Activated naive CD8-positive, alpha-beta T cell treated with anti-CD3 and anti-CD28 coated beads for 36 hours (primary cell): ENCODE data around the gene PSMD7. TPM values are rescaled to one million over a fixed set of nuclear protein-coding genes. Genes with fewer than 3 reads are reported as not detected.

ENCODE experiments used
- DNase-seq: peaks from one replicate; pipeline ENCODE4 v3.0.0; 2021
- H3K27ac Mint-ChIP-seq: one replicate; pipeline ENCODE4 v1.8.0; 2022; ENCODE audit warnings: mild to moderate bottlenecking, moderate library complexity, mixed read lengths
- H3K27me3 Mint-ChIP-seq: one replicate; pipeline ENCODE4 v1.8.0; 2022; ENCODE audit warnings: mild to moderate bottlenecking, mixed read lengths
- H3K36me3 Mint-ChIP-seq: one replicate; pipeline ENCODE4 v1.8.0; 2021; ENCODE audit warnings: mild to moderate bottlenecking, mixed read lengths
- H3K4me1 Mint-ChIP-seq: one replicate; pipeline ENCODE4 v1.8.0; 2021; ENCODE audit warnings: mixed read lengths
- H3K4me3 Mint-ChIP-seq: one replicate; pipeline ENCODE4 v1.8.0; 2022; ENCODE audit warnings: mild to moderate bottlenecking, moderate library complexity, mixed read lengths
- H3K9me3 Mint-ChIP-seq: one replicate; pipeline ENCODE4 v1.8.0; 2022; ENCODE audit warnings: mixed read lengths
- total RNA-seq, 2 experiments: library from RNA; stranded (reverse); gene quantifications; one replicate each; pipeline ENCODE4 v1.2.3, GENCODE V29; 2021

Gene PSMD7
- 100 to 1,000 TPM; 135 to 145 TPM for total RNA-seq

DNA sequence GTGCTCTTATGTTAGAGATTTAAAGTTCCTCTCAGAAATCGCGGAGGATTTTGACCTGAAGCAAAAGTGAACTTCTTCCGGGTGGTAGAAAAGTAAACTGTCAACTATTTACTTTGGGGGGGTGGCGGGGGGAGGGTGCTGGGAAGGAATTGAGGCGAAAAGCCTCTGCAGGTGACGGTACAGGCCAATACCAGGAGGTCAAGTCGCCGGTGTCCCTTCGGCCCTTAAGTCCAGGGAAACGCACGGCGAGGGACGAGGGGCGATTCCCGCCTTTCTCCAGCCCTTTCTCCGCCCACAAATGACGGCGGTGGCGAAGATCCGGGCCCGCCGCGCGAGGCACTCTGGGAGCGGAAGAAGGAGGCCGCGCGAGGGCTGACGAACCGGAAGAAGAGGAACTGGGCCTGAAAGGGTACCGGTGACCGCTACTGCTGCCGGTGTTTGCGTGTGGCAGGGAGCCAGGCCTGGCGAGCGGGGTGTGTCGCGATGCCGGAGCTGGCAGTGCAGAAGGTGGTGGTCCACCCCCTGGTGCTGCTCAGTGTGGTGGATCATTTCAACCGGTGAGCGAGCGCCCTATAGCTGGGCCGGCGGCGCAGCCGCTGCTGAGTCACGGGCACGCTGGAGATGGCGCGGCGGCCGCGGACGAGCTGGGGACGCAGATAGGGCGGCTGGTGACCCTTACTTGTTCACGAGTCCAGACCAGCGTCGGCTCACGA, at the start of gene PSMD7:
PSMD7 (plus strand) TSS at position 383 of the 713 bp plus-strand sequence; CDS start at position 484, 101 bp downstream.
- Mint-ChIP-seq H3K27ac (peak within 1 kb of the TSS; percentile 94), H3K4me1 (peaks cover 20% of the 10 kb centered on the region), H3K36me3 (peaks cover 39% of the 10 kb centered on the region), H3K4me3 (peak within 1 kb of the TSS; percentile 88), H3K9me3 (peaks cover 6% of the 10 kb centered on the region), H3K27me3 (no peaks in the 10 kb centered on the region)
- DNase-seq, result peak; percentile 91

DNA sequence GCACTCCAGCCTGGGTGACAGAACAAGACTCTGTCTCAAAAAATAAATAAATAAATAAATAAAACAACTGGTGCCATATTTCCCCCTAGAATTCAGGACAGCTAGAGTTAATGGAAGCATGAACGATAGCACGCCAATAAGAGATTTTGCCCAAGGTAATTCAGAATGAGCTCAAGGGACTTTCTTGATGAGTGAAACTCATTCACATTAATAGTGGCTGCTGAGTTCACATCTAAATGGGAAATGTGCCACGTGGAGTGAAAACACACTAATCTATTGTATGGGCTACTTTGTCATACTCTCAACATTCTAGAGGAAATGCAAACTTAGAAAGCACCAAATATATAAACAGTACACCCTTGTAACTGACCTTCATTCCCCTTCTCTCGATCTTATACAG, 47.4 kb upstream of the PSMD7 start:
- no peaks in the 10 kb centered on the region for H3K36me3 Mint-ChIP-seq
- H3K4me3 Mint-ChIP-seq, result no peak overlapping the region
- no peak overlapping the region for H3K27ac Mint-ChIP-seq
- no peaks in the 10 kb centered on the region for H3K9me3 Mint-ChIP-seq
- DNase-seq, result no peak
- H3K4me1 Mint-ChIP-seq, result no peaks in the 10 kb centered on the region
- peaks cover 8% of the 10 kb centered on the region for H3K27me3 Mint-ChIP-seq

GRCh38 chr16:74249846-74250245, 46.8 kb upstream of the PSMD7 start:
- Mint-ChIP-seq H3K27ac (no peak overlapping the region), H3K27me3 (peaks cover 8% of the 10 kb centered on the region), H3K9me3 (no peaks in the 10 kb centered on the region), H3K4me1 (no peaks in the 10 kb centered on the region), H3K36me3 (no peaks in the 10 kb centered on the region), H3K4me3 (no peak overlapping the region)
- no peak for DNase-seq

GRCh38 chr16:74252329-74252728, 44.3 kb upstream of the PSMD7 start:
- H3K27me3 Mint-ChIP-seq, result peaks cover 8% of the 10 kb centered on the region
- no peak overlapping the region for H3K27ac Mint-ChIP-seq

GRCh38 chr16:74253161-74253938, 43.3 kb upstream of the PSMD7 start:
- no peaks in the 10 kb centered on the region for H3K36me3 Mint-ChIP-seq
- no peaks in the 10 kb centered on the region for H3K9me3 Mint-ChIP-seq
- no peak overlapping the region for H3K4me3 Mint-ChIP-seq
- H3K4me1 Mint-ChIP-seq, result no peaks in the 10 kb centered on the region
- H3K27me3 Mint-ChIP-seq, result peaks cover 3% of the 10 kb centered on the region
- H3K27ac Mint-ChIP-seq, result no peak overlapping the region
- no peak for DNase-seq

More at GRCh38 chr16:74252329-74252728, 44.3 kb upstream of the PSMD7 start:
- H3K36me3 Mint-ChIP-seq, result no peaks in the 10 kb centered on the region
- no peaks in the 10 kb centered on the region for H3K9me3 Mint-ChIP-seq
- no peak overlapping the region for H3K4me3 Mint-ChIP-seq
- DNase-seq, result no peak
- no peaks in the 10 kb centered on the region for H3K4me1 Mint-ChIP-seq

DNA sequence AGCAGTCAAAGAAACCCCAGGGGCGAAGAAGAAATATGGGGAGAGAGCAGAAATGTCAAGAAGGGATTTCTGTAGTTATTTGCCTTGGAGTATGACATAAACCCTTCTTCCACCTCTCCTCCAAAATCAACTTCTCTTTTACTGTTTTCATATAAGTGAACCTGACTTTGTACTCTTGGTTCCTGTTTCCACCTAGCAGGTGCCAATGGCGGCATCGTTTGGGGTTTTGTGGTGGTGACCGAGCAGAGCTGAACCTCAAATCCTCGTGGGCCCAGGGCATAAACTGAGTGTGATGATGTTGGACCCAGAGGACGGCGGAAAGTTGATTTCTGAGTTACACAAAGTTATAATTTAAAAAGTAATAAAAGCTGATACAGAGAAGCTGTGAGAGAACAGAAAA, 39.6 kb upstream of the PSMD7 start:
- Mint-ChIP-seq H3K9me3 (no peaks in the 10 kb centered on the region), H3K36me3 (no peaks in the 10 kb centered on the region), H3K4me3 (no peak overlapping the region), H3K4me1 (no peaks in the 10 kb centered on the region), H3K27me3 (no peaks in the 10 kb centered on the region), H3K27ac (no peak overlapping the region)
- no peak for DNase-seq

DNA sequence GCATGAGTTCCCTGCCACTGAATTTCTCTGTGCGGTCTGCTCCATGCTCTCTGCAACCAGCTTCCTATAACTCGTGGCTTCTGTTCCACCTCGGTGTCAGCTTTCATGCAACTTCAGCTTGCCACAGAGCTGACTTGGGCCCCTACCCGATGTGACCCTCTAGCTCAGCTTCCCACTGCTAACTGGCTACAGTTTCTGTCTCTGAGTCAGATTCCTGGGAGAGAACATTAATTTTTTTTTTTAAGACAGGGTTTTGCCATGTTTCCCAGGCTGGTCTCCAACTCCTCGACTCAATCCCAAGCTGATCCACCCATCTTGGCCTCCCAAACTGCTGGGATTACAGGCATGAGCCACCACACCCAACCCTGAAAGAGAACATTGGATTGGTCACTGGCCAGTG, 35.5 kb upstream of the PSMD7 start:
- H3K27ac Mint-ChIP-seq, result no peak overlapping the region
- no peaks in the 10 kb centered on the region for H3K9me3 Mint-ChIP-seq
- H3K4me1 Mint-ChIP-seq, result no peaks in the 10 kb centered on the region
- H3K36me3 Mint-ChIP-seq, result no peaks in the 10 kb centered on the region
- no peak overlapping the region for H3K4me3 Mint-ChIP-seq
- H3K27me3 Mint-ChIP-seq, result no peaks in the 10 kb centered on the region
- no peak for DNase-seq

DNA sequence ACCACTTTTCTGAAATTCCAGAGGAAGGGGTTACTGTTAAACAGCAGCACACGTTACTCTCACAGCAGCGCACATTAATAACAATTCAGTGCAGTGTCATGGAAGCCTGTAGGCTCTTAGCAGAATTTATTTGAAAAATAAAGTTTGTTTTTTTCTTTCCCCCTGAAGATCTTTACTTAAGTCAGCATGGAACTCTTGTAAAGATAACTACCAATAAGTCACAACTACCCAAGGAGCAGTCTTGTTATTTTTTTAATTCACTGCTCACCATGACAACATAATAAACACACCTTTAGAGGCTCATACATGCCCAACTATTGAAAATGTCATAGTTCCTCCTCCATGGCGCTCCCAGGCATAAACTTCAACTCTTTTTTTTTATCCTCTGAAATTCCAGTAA, 31.8 kb upstream of the PSMD7 start:
- no peak for DNase-seq
- Mint-ChIP-seq H3K4me1 (no peaks in the 10 kb centered on the region), H3K27me3 (no peaks in the 10 kb centered on the region), H3K4me3 (no peak overlapping the region), H3K9me3 (no peaks in the 10 kb centered on the region), H3K27ac (no peak overlapping the region), H3K36me3 (no peaks in the 10 kb centered on the region)

DNA sequence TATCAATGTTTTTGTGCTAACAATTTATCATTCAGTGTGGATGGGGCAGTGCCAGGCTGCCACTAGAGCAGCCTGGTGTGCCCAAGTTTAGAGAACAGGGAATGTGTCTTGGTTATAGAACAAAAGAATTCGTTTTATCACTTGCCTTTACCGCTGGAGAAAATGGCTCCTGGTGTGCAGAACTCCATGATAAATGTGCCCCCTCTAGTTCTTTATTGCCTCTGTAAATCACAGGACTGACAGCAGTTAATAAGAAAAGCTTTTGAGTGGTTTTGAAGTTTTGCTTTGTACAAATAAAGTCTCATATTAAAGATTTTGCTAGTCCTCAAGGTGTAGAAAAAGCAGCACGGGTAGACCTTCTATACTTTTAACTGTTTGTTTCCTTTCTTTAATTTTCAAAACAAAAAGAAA, 28.2 kb upstream of the PSMD7 start:
- no peak overlapping the region for H3K27ac Mint-ChIP-seq
- no peak overlapping the region for H3K4me3 Mint-ChIP-seq
- no peak for DNase-seq
- H3K27me3 Mint-ChIP-seq, result no peaks in the 10 kb centered on the region
- no peaks in the 10 kb centered on the region for H3K9me3 Mint-ChIP-seq
- no peaks in the 10 kb centered on the region for H3K4me1 Mint-ChIP-seq
- peaks cover 3% of the 10 kb centered on the region for H3K36me3 Mint-ChIP-seq

GRCh38 chr16:74271872-74272271, 24.7 kb upstream of the PSMD7 start:
- no peaks in the 10 kb centered on the region for H3K4me1 Mint-ChIP-seq
- H3K27ac Mint-ChIP-seq, result no peak overlapping the region
- no peaks in the 10 kb centered on the region for H3K9me3 Mint-ChIP-seq
- H3K4me3 Mint-ChIP-seq, result no peak overlapping the region
- H3K27me3 Mint-ChIP-seq, result peaks cover 13% of the 10 kb centered on the region
- DNase-seq, result no peak
- H3K36me3 Mint-ChIP-seq, result peaks cover 3% of the 10 kb centered on the region

DNA sequence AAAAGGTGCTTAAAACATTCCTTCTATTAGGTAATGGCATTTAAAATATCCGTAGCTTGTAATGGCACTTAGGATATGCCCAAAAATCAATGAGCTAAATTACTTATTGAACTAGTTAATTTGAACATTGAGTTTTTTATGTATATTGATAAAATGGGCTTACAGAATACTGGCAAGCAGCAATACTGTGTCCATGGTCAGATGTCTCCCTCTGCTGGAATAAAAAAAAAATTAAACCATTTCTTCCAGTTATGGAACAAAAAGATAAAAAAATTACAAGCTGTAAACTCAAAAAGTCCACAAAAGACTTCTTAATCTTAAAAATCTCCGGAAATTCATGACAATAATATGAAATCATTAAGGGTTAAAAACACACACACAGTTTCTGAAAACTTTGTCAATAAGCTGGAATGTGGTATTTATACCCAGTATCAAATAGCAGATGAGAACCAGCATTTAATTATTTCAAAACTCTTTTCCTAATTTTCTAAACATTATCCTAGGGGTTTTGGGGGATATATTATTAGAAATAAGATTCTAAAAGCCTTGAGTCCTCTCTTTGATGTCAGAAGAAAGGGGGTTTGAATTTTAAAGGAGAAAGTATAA, 21.5 kb upstream of the PSMD7 start:
- Mint-ChIP-seq H3K27ac (no peak overlapping the region), H3K9me3 (peaks cover 6% of the 10 kb centered on the region), H3K4me1 (no peaks in the 10 kb centered on the region), H3K4me3 (no peak overlapping the region), H3K36me3 (peaks cover 10% of the 10 kb centered on the region), H3K27me3 (peaks cover 16% of the 10 kb centered on the region)
- no peak for DNase-seq

DNA sequence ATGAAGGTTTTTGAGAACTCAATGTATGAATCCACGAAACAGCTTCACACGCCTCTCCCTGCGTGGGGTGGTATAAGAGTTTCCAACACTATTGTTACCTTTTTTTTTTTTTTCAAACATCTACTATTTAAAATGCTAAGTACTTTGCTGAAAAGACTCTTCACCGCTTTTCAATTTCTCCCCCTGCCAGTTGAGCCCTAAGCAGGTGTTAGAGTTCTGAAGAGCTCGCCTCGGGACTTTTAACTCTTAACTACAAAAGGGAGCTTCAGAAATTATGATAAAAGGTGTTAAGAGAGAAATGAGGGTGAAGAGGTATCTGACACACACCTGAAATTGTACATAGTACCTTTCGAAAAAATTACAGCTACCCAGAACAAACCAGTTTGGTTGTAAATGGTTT, 20.9 kb upstream of the PSMD7 start:
- no peak overlapping the region for H3K27ac Mint-ChIP-seq
- no peak overlapping the region for H3K4me3 Mint-ChIP-seq
- peaks cover 16% of the 10 kb centered on the region for H3K27me3 Mint-ChIP-seq
- H3K4me1 Mint-ChIP-seq, result no peaks in the 10 kb centered on the region
- no peak for DNase-seq
- peaks cover 10% of the 10 kb centered on the region for H3K36me3 Mint-ChIP-seq
- peaks cover 6% of the 10 kb centered on the region for H3K9me3 Mint-ChIP-seq

DNA sequence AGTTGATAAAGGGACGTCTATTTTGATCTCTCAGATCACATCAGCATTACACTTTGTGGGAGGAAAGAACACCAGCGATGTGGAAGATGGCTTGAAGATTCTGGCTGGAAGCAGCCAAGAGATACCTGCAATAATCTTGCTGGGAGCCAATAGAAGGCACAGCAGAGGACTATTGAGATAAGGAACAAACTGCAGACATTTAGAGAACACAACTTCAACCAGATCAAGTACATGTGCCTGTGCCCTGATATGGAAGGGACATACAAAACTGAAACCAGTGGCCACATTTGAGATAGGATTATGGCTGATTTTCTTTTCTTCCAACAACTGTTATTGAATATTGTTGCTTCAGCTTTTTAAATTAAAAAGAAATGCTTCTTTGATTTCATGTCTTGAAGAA, 18.6 kb upstream of the PSMD7 start:
- no peak overlapping the region for H3K27ac Mint-ChIP-seq
- H3K4me1 Mint-ChIP-seq, result no peaks in the 10 kb centered on the region
- peaks cover 7% of the 10 kb centered on the region for H3K36me3 Mint-ChIP-seq
- no peak for DNase-seq
- H3K4me3 Mint-ChIP-seq, result no peak overlapping the region
- H3K27me3 Mint-ChIP-seq, result peaks cover 16% of the 10 kb centered on the region
- peaks cover 6% of the 10 kb centered on the region for H3K9me3 Mint-ChIP-seq

GRCh38 chr16:74279266-74279665, 17.3 kb upstream of the PSMD7 start:
- no peak overlapping the region for H3K4me3 Mint-ChIP-seq
- peaks cover 15% of the 10 kb centered on the region for H3K27me3 Mint-ChIP-seq
- H3K36me3 Mint-ChIP-seq, result peaks cover 7% of the 10 kb centered on the region
- DNase-seq, result no peak
- no peak overlapping the region for H3K27ac Mint-ChIP-seq
- H3K9me3 Mint-ChIP-seq, result peaks cover 6% of the 10 kb centered on the region
- no peaks in the 10 kb centered on the region for H3K4me1 Mint-ChIP-seq

DNA sequence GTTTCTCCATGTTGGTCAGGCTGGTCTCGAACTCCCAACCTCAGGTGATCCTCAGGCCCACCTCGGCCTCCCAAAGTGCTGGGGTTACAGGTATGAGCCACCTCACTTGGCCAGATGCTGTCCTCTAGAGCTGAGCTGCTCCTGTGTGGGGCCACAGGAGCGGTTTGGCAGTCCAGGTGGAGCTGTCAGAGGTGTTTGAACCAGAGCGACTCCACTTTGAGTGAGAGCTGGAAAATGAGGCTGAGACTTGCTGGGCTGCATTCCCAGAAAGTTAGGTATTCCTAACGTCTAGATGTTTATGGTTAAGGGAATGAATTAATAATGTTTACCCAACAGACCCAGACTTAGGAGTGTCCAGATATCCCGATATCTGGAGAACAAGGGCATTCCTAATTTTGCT, 16.8 kb upstream of the PSMD7 start:
- H3K27me3 Mint-ChIP-seq, result peaks cover 10% of the 10 kb centered on the region
- H3K9me3 Mint-ChIP-seq, result peaks cover 6% of the 10 kb centered on the region
- no peak overlapping the region for H3K27ac Mint-ChIP-seq
- H3K4me1 Mint-ChIP-seq, result no peaks in the 10 kb centered on the region
- H3K4me3 Mint-ChIP-seq, result no peak overlapping the region
- no peak for DNase-seq
- H3K36me3 Mint-ChIP-seq, result peaks cover 7% of the 10 kb centered on the region
